ENCODE results near the gene TRIM6.

- no peak for TF ChIP-seq CTCF (IDR thresholded peaks at IDR 0.05)
- no peak for TF ChIP-seq POLR2AphosphoS5 (IDR thresholded peaks at IDR 0.05)
- TF ChIP-seq POLR2A (IDR thresholded peaks at IDR 0.05) = no peak
Measured at GRCh38 chr11:5618807-5619206, 22.4 kb downstream of the TRIM6 start.

Measured in breast epithelium (tissue), 3 donors.